OCI-LY1 (cell line): ENCODE results near the gene RNF17.

Source experiments
- H2AFZ ChIP-seq: fragments of 200-600 bp; sonication (generic), shearing (Covaris generic); 2 replicates; pipeline ENCODE4 v1.6.0; 2014; ENCODE audit warnings: antibody characterized with exemption, mild to moderate bottlenecking, low read length
- H3F3A ChIP-seq: fragments of 200-600 bp; sonication (generic), shearing (Covaris generic); 2 replicates; pipeline ENCODE4 v1.6.0; 2014; ENCODE audit warnings: mild to moderate bottlenecking, antibody characterized with exemption, low read length, moderate library complexity; ENCODE audit not compliant: insufficient read depth
- H3K27ac ChIP-seq: fragments of 200-600 bp; sonication (generic); 2 replicates; pipeline ENCODE4 v1.5.1; 2014; ENCODE audit warnings: low read length, mixed run types, mild to moderate bottlenecking, low read depth; ENCODE audit not compliant: poor library complexity, severe bottlenecking
- H3K27me3 ChIP-seq: fragments of 200-600 bp; sonication (generic); 2 replicates; pipeline ENCODE4 v1.6.0; 2014; ENCODE audit warnings: antibody characterized with exemption, mild to moderate bottlenecking, low read length, moderate library complexity; ENCODE audit not compliant: insufficient read depth
- H3K36me3 ChIP-seq: fragments of 200-600 bp; sonication (generic); 2 replicates; pipeline ENCODE4 v1.6.1; 2014; ENCODE audit warnings: mild to moderate bottlenecking, antibody characterized with exemption, low read length, moderate library complexity, mixed read lengths; ENCODE audit not compliant: insufficient read depth
- H3K4me1 ChIP-seq: fragments of 200-600 bp; sonication (generic); 2 replicates; pipeline ENCODE4 v1.5.1; 2014; ENCODE audit warnings: mild to moderate bottlenecking, low read length, moderate library complexity; ENCODE audit not compliant: insufficient read depth, severe bottlenecking
- H3K4me2 ChIP-seq: fragments of 200-600 bp; sonication (generic), shearing (Covaris generic); 2 replicates; pipeline ENCODE4 v1.6.1; 2014; ENCODE audit warnings: low read length
- H3K4me3 ChIP-seq: fragments of 200-600 bp; sonication (generic); 2 replicates; pipeline ENCODE4 v1.5.1; 2014; ENCODE audit warnings: low read length, low read depth, mild to moderate bottlenecking, mixed read lengths; ENCODE audit not compliant: poor library complexity, severe bottlenecking
- H3K79me2 ChIP-seq: fragments of 200-600 bp; shearing (Covaris generic); 2 replicates; pipeline ENCODE4 v1.6.1; 2016; ENCODE audit warnings: mixed run types, low read length, mixed read lengths; ENCODE audit not compliant: insufficient read depth
- H3K9ac ChIP-seq: fragments of 200-600 bp; sonication (generic), shearing (Covaris generic); 2 replicates; pipeline ENCODE4 v1.6.1; 2014; ENCODE audit warnings: mild to moderate bottlenecking, low read length, mixed read lengths
- H3K9me2 ChIP-seq: fragments of 200-600 bp; sonication (generic), shearing (Covaris generic); 2 replicates; pipeline ENCODE4 v1.6.1; 2014; ENCODE audit warnings: low read depth, mild to moderate bottlenecking, low read length, mixed read lengths
- H3K9me3 ChIP-seq: fragments of 200-600 bp; shearing (Covaris generic); 2 replicates; pipeline ENCODE4 v1.6.1; 2014; ENCODE audit warnings: low read length, mixed read lengths
- H4K20me1 ChIP-seq: fragments of 200-600 bp; sonication (generic), shearing (Covaris generic); 2 replicates; pipeline ENCODE4 v1.6.0; 2016; ENCODE audit warnings: mild to moderate bottlenecking, low read length; ENCODE audit not compliant: insufficient read depth
- EZH2 ChIP-seq: fragments of 200-600 bp; sonication (generic), shearing (Covaris generic); IDR thresholded peaks from 2 replicates; pipeline ENCODE4 v1.8.0; 2017; ENCODE audit warnings: borderline replicate concordance, mixed run types, mild to moderate bottlenecking, antibody characterized with exemption, low read length, moderate library complexity, mixed read lengths
- TF ChIP-seq, protein P1 (sequence below): fragments of 200-600 bp; sonication (generic), shearing (Covaris generic); IDR thresholded peaks from 2 replicates; pipeline ENCODE4 v1.5.1; 2017; ENCODE audit warnings: mild to moderate bottlenecking, antibody characterized with exemption, low read length, moderate library complexity, mixed read lengths

Gene RNF17

DNA sequence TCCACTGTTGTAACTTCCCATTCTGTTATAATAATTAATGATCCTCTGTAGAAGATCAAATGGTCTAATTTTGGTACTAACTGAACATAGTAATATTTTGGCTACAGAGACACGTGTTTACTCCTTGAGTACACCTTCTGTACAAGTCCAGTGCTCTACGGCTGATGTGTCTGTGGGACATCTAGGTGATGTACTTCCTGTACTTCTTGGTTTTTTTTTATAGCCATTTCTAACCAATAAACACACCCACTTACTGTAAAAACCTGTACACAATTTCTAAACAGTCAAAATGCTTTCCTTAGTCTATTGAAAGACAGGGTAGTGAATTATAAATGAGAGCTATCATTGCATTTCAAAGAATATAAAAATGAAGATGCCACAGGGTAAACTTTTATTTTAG, 118.7 kb downstream of the RNF17 start:
- no peak overlapping the region for H2AFZ ChIP-seq
- H3K36me3 ChIP-seq, result peaks cover 37% of the 10 kb centered on the region; the same call in 1 of the 2 replicates
- no peaks in the 10 kb centered on the region for H4K20me1 ChIP-seq
- H3K4me2 ChIP-seq, result no peak overlapping the region
- no peaks in the 10 kb centered on the region for H3K4me1 ChIP-seq
- no peak overlapping the region for H3K4me3 ChIP-seq
- TF ChIP-seq, protein P1, sequence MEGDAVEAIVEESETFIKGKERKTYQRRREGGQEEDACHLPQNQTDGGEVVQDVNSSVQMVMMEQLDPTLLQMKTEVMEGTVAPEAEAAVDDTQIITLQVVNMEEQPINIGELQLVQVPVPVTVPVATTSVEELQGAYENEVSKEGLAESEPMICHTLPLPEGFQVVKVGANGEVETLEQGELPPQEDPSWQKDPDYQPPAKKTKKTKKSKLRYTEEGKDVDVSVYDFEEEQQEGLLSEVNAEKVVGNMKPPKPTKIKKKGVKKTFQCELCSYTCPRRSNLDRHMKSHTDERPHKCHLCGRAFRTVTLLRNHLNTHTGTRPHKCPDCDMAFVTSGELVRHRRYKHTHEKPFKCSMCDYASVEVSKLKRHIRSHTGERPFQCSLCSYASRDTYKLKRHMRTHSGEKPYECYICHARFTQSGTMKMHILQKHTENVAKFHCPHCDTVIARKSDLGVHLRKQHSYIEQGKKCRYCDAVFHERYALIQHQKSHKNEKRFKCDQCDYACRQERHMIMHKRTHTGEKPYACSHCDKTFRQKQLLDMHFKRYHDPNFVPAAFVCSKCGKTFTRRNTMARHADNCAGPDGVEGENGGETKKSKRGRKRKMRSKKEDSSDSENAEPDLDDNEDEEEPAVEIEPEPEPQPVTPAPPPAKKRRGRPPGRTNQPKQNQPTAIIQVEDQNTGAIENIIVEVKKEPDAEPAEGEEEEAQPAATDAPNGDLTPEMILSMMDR, result no peak
- H3K9me3 ChIP-seq, result no peaks in the 10 kb centered on the region
- no peaks in the 10 kb centered on the region for H3K9me2 ChIP-seq
- H3K27me3 ChIP-seq, result no peaks in the 10 kb centered on the region
- no peaks in the 10 kb centered on the region for H3K79me2 ChIP-seq
- H3K9ac ChIP-seq, result no peak overlapping the region
- no peaks in the 10 kb centered on the region for H3F3A ChIP-seq
- no peak overlapping the region for H3K27ac ChIP-seq

DNA sequence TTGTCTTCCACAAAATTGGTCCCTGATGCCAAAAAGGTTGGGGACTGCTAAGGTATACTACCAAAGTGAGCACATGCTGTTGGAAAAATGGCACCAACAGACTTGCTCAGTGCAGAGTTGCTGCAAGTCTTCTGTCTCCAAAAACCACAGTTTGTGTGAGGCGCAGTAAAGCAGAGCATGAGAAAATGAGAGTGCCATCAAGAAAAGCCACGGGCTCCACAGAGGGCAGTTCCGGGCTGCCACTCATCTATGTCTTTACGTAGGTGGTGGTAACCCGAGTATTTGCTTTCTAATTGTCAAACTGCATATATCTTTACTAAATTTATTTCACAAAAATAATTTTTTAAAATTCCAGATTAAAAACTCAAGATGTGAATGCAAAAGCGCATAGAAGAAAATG, 123.8 kb downstream of the RNF17 start:
- H3K4me2 ChIP-seq, result no peak overlapping the region
- H3K27me3 ChIP-seq, result no peaks in the 10 kb centered on the region
- no peak overlapping the region for H3K4me3 ChIP-seq
- H3K36me3 ChIP-seq, result peaks cover 72% of the 10 kb centered on the region
- H3K9me2 ChIP-seq, result no peaks in the 10 kb centered on the region
- H3K27ac ChIP-seq, result no peak overlapping the region
- no peak overlapping the region for H3K9ac ChIP-seq
- H3K4me1 ChIP-seq, result no peaks in the 10 kb centered on the region
- H3F3A ChIP-seq, result no peaks in the 10 kb centered on the region
- H4K20me1 ChIP-seq, result no peaks in the 10 kb centered on the region
- TF ChIP-seq EZH2, result no peak
- TF ChIP-seq, protein P1, result no peak
- no peaks in the 10 kb centered on the region for H3K79me2 ChIP-seq
- H3K9me3 ChIP-seq, result no peaks in the 10 kb centered on the region
- H2AFZ ChIP-seq, result no peak overlapping the region

DNA sequence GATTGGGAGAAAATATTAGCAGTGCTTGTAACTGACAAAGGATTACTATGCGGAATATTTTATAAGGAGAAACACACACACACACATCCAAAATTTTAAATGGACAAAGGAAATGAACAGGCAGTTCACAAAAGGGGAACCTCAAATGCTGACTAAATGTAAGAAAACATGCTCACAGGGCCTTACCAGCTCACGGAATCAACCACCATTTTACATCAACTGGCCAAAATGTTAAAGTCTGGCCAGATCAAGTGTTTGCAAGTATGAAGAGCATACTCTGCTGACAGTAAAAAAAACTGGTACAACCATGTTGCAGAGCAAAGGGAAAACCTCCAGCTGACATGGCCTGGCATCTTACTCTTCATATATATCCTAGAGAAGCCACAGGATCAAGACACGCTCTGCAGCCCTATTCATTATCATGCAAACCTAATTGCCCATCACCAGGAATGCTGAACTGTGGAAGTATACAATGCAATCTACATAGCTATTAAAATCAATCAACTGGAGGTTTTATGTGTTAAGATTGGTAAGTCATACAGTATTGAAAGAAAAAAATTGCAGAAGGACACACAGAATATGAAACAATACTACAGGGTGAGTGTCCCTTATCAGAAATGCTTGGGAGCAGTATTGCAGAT, 124.4 kb downstream of the RNF17 start:
- H3K4me1 ChIP-seq, result no peaks in the 10 kb centered on the region
- H4K20me1 ChIP-seq, result no peaks in the 10 kb centered on the region
- H3K79me2 ChIP-seq, result no peaks in the 10 kb centered on the region
- H3K4me2 ChIP-seq, result no peak overlapping the region
- TF ChIP-seq EZH2, result no peak
- TF ChIP-seq, protein P1, result no peak
- no peak overlapping the region for H2AFZ ChIP-seq
- H3K9me2 ChIP-seq, result no peaks in the 10 kb centered on the region
- no peaks in the 10 kb centered on the region for H3F3A ChIP-seq
- H3K36me3 ChIP-seq, result peaks cover 70% of the 10 kb centered on the region
- H3K27me3 ChIP-seq, result no peaks in the 10 kb centered on the region
- H3K27ac ChIP-seq, result no peak overlapping the region
- no peak overlapping the region for H3K9ac ChIP-seq
- H3K9me3 ChIP-seq, result no peaks in the 10 kb centered on the region
- no peak overlapping the region for H3K4me3 ChIP-seq
